Neutrophil (primary cell): ENCODE results near the gene IMMT.

ENCODE experiments used
- H3K27ac ChIP-seq: fragments of 200-600 bp; sonication (generic); 2 replicates; pipeline ENCODE4 v1.5.1; 2016; ENCODE audit warnings: mild to moderate bottlenecking, moderate library complexity
- H3K27me3 ChIP-seq: fragments of 200-600 bp; sonication (generic); 2 replicates; pipeline ENCODE4 v1.6.0; 2016; ENCODE audit warnings: mild to moderate bottlenecking
- H3K36me3 ChIP-seq: fragments of 200-600 bp; sonication (generic); 2 replicates; pipeline ENCODE4 v1.5.1; 2017
- H3K4me1 ChIP-seq, 2 experiments: fragments of 200-600 bp in 1 of 2; sonication (generic) in 1 of 2; 1 replicate in 1 of 2; 2 replicates in 1 of 2; pipeline versions ENCODE4 v1.5.1 to v1.6.1; 2013 to 2016; ENCODE audit warnings: low read depth in 1 of 2, low read length in 1 of 2, mild to moderate bottlenecking in 1 of 2, moderate library complexity in 1 of 2; ENCODE audit not compliant: control insufficient read depth in 1 of 2, insufficient read depth in 1 of 2
- H3K4me3 ChIP-seq, 2 experiments: fragments of 200-600 bp in 1 of 2; sonication (generic) in 1 of 2; 1 replicate in 1 of 2; 2 replicates in 1 of 2; pipeline ENCODE4 v1.5.1; 2013 to 2016; ENCODE audit warnings: low read depth in 1 of 2, low read length in 1 of 2, mild to moderate bottlenecking in 1 of 2, moderate library complexity in 1 of 2
- H3K9me3 ChIP-seq: fragments of 200-600 bp; sonication (generic); 2 replicates; pipeline ENCODE4 v1.5.1; 2016
- CTCF ChIP-seq: fragments of 200-600 bp; sonication (generic); IDR thresholded peaks from 2 replicates; pipeline ENCODE4 v1.5.1; 2016; ENCODE audit warnings: antibody characterized with exemption

IMMT gene

DNA sequence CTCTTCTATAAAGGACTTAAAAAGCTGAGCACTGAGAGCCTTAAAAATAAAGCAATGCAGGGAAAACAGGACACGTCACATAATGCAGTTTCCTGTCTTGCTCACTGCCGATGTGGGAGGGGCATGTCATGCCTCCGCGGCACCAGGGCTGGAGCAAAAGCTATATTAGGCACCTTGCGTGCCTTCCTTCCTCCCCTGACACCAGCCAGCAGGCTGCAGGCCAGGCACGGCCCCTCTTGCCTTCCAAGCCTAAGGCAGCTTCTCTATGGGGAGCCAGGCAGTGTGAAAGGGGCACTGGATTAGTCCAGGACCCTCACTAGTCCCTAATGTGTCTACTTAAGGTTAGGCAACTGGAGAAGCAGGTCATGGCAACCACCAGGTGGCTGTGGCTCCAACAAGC, 30.3 kb upstream of the IMMT start:
- no peaks in the 10 kb centered on the region for H3K9me3 ChIP-seq
- H3K27ac ChIP-seq: no peak overlapping the region
- H3K27me3 ChIP-seq: no peaks in the 10 kb centered on the region
- no peaks in the 10 kb centered on the region for H3K36me3 ChIP-seq
- no peak overlapping the region for H3K4me3 ChIP-seq
- H3K4me1 ChIP-seq: peaks cover 0 to 8% of the 10 kb centered on the region in 2 experiments
- TF ChIP-seq CTCF: no peak

DNA sequence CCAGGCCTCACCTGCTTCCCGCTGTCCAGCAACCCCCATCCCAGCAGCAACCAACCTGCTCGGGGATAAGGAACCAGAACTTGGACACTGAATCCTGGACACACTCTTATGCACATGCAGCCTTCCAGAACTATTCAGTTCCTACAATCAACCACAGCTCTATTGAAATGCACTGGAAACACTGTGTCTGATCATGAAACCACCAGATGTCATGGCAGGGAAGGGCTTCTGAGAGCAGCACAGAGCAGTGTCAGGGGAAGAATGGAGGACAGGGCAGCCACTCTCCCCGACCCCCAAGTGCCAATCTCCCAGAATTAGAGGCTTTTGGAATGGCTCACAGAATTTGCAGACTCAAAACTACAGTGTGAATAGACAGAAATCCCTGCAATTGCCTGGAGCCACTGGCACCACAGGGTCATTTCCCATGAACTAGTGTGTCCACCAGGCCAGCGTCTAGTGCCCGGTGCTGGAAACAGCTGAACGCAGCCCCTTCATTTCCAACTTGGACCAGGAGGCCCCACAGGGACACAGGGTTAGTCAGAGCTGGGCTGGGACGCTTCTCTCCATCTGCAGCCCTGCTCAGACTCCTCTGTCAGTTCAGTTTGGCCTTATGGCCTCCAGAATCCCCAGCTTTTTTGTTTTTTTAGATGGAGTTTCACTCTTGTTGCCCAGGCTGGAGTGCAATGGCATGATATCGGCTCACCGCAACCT, 29.5 kb upstream of the IMMT start:
- Histone ChIP-seq H3K27me3 (no peaks in the 10 kb centered on the region), H3K36me3 (no peaks in the 10 kb centered on the region), H3K9me3 (no peaks in the 10 kb centered on the region), H3K4me3 (no peak overlapping the region), H3K27ac (no peak overlapping the region), H3K4me1 (peaks cover 0 to 8% of the 10 kb centered on the region in 2 experiments)
- no peak for TF ChIP-seq CTCF

- Histone ChIP-seq H3K36me3 (no peaks in the 10 kb centered on the region), H3K27ac (no peak overlapping the region), H3K9me3 (no peaks in the 10 kb centered on the region), H3K4me1 (peaks cover 0 to 4% of the 10 kb centered on the region in 2 experiments), H3K4me3 (no peak overlapping the region), H3K27me3 (no peaks in the 10 kb centered on the region)
- no peak for TF ChIP-seq CTCF
Measured at GRCh38 chr2:86223927-86224560, 28.8 kb upstream of the IMMT start.

GRCh38 chr2:86223140-86223926, 28.1 kb upstream of the IMMT start:
- TF ChIP-seq CTCF: no peak
- no peak overlapping the region for H3K27ac ChIP-seq
- H3K36me3 ChIP-seq: no peaks in the 10 kb centered on the region
- no peaks in the 10 kb centered on the region for H3K27me3 ChIP-seq
- H3K9me3 ChIP-seq: no peaks in the 10 kb centered on the region
- H3K4me3 ChIP-seq: no peak overlapping the region
- H3K4me1 ChIP-seq: peaks cover 0 to 3% of the 10 kb centered on the region in 2 experiments

DNA sequence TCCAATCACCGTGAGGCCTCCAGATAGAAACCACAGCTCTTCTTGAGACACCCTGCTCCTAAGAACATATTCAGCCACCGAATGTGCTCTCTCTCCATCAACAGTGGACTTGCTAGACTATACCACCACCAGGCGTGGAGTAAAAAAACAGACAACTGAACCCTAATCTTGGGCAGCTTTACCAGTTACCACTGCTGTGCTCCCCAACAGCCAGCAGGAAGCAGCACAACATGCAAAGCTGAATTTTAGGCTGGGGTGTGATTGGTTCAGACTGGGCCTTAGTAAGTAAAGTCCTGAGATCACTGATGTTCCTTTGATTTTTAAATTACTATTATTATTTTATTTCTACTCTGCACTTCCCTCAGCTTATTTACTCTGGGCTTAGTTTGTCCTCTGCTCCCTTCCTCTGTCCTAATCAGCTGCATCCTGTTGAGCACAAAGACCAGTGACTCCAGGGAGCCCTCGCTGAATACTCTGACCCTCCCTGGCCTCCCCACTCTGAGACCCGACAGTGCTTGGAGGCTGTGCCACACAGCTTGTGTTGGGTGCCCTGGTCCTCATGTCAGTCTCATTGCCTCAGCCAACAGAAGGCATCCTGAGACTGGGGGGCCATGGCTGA, 25.9 kb upstream of the IMMT start:
- no peaks in the 10 kb centered on the region for H3K27me3 ChIP-seq

More for the DNA sequence above, 25.9 kb upstream of the IMMT start:
- H3K4me3 ChIP-seq: no peak overlapping the region
- H3K4me1 ChIP-seq: peaks cover 0 to 3% of the 10 kb centered on the region in 2 experiments
- peak; percentile 50 for TF ChIP-seq CTCF
- no peaks in the 10 kb centered on the region for H3K36me3 ChIP-seq
- no peaks in the 10 kb centered on the region for H3K9me3 ChIP-seq
- H3K27ac ChIP-seq: no peak overlapping the region
